GM06990 (cell line): ENCODE results near the gene CTCFL.
A peak's percentile ranks its signal among the peaks of the same experiment; 100 is the strongest.

Experiments
- DNase-seq: peaks from one replicate; pipeline ENCODE4 v3.0.0-alpha.2; 2011; ENCODE audit not compliant: insufficient read length; ENCODE audit errors: extremely low read depth
- H3K27me3 ChIP-seq: replicated peaks from 2 replicates; pipeline ENCODE4 v1.6.0; 2011; ENCODE audit warnings: low read length; ENCODE audit not compliant: control insufficient read depth, insufficient read depth
- H3K36me3 ChIP-seq: 2 replicates; pipeline ENCODE4 v1.5.1; 2011; ENCODE audit warnings: low read length; ENCODE audit not compliant: control insufficient read depth, insufficient read depth
- H3K4me3 ChIP-seq: replicated peaks from 2 replicates; pipeline ENCODE4 v1.5.1; 2011; ENCODE audit warnings: low read depth, mild to moderate bottlenecking, control low read depth, low read length
- CTCF ChIP-seq: IDR thresholded peaks from 2 replicates; pipeline ENCODE4 v1.5.1; 2011; ENCODE audit warnings: low read length, control low read depth, mild to moderate bottlenecking, inconsistent platforms; ENCODE audit not compliant: insufficient read depth, poor library complexity, severe bottlenecking

The CTCFL gene

DNA sequence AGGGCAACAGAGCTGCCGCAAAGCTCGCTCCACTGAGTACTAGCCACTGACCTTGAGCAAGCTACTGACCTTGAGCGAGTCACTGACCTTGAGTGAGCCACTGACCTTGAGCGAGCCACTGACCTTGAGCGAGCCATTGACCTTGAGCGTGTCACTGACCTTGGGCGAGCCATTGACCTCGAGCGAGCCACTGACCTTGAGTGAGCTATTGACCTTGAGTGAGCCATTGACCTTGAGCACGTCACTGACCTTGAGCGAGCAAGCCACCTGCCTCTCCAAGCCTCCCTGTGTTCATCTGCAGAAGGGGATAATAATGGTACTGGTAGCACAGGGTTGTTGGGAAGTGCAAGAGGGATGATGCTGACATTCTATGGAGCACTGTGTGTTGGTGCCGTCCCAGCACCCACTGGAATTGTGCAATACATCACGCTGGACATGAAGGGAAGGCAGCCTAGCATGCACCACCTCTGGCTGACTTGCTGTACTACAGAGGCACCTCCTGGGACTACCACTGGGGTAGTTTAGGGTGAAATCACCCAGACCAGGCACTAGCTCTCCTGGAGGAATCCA is 60.2 kb downstream of the CTCFL start:
- TF ChIP-seq CTCF, result peak; percentile 31
- Histone ChIP-seq H3K27me3 (no peaks in the 10 kb centered on the region), H3K36me3 (no peaks in the 10 kb centered on the region), H3K4me3 (no peak overlapping the region)
- DNase-seq, result no peak

DNA sequence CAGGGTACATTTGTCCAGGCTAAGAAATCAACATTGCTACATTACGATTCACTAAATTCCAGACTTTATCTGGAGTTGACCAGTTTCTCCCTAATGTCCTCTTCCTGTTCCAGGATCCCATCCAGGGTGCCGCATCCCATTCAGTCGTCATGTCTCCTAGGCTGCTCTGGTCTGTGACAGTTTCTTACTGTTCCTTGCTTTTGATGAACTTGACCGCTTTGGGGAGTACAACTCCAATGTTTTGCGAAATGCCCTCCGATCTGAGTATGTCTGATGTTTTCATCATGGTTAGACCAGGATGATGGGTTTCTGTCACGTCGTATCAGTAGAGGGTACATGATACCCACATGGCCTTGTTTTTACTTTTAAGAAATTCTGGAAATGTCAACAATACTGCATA is 62.2 kb downstream of the CTCFL start:
- TF ChIP-seq CTCF, result no peak
- no peak for DNase-seq
- Histone ChIP-seq H3K36me3 (no peaks in the 10 kb centered on the region), H3K4me3 (no peak overlapping the region), H3K27me3 (no peaks in the 10 kb centered on the region)

GRCh38 chr20:57461726-57462125 is 63.2 kb downstream of the CTCFL start:
- no peak for DNase-seq
- no peak overlapping the region for H3K4me3 ChIP-seq
- no peak for TF ChIP-seq CTCF
- H3K27me3 ChIP-seq, result no peaks in the 10 kb centered on the region
- H3K36me3 ChIP-seq, result no peaks in the 10 kb centered on the region

GRCh38 chr20:57460781-57461465 is 64.0 kb downstream of the CTCFL start:
- DNase-seq, result no peak
- Histone ChIP-seq H3K4me3 (no peak overlapping the region), H3K36me3 (no peaks in the 10 kb centered on the region), H3K27me3 (no peaks in the 10 kb centered on the region)
- no peak for TF ChIP-seq CTCF

DNA sequence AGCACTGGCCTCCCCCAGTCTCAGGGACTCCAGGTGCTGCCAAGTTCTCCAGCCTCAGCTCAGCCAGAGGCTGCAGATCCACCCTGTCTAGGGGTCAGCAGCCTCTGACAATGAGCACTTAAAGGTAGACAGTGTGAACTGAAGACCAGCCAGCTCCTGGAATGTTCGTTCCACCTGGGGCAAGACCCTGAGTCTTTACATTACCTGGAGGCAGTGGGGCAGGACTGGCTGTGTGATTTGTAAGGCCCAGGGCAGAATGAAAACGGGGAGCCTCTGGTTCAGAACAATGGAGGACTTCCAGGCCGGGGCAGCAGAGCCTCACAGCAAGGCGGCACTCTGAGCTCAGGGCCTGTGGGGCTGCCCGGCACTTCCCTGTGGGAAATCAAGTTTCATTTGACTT is 65.0 kb downstream of the CTCFL start:
- Histone ChIP-seq H3K36me3 (no peaks in the 10 kb centered on the region), H3K4me3 (no peak overlapping the region), H3K27me3 (no peaks in the 10 kb centered on the region)
- DNase-seq, result no peak
- no peak for TF ChIP-seq CTCF
